ENCODE results near the gene PPIL1. TPM values are rescaled to one million over a fixed set of nuclear protein-coding genes. Genes with fewer than 3 reads are reported as not detected.

The PPIL1 gene
- total RNA-seq, result 47.3 TPM

DNA sequence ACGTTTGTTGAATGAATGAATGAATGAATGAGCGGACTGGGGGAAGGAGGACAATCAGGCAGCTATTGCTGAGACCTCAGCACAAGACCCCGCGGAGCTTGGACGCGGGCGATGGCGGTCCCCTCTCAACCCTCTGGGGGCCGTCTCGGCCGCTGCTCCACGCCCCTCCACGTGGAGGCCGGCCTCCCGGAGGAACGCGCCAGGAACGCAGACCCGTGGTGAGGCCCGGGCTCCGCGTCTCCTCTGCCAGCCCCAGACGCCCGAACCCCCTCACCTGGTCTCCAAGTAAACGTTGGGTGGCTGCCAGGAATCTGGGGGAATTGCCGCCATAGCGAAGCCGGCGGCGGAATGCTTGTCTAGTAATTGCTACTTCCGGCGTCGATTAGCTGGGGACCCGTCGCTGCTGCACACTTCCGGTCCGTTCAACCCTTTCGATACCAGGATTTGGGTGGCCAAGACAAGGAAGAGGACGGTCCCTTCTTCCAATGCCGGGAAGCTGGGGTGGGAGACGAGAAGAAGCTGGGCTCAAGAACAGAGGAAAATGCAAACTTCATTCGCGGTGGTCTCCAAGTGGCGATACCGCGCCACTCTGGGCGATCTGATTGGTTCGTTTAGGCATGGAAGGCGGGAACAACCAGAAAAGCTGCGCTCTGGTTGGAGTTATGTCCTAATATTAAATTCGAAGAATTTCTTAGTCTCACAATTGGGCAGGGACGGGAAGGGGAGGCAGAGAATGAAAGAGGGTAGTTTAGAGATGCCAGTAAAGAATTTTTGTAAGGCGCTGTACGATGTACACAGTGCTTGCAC is at the start of gene PPIL1:
Gene PPIL1 (minus strand): TSS at position 361 of the 807 bp plus-strand sequence. CDS start 31 bp downstream, at position 330.

DNA sequence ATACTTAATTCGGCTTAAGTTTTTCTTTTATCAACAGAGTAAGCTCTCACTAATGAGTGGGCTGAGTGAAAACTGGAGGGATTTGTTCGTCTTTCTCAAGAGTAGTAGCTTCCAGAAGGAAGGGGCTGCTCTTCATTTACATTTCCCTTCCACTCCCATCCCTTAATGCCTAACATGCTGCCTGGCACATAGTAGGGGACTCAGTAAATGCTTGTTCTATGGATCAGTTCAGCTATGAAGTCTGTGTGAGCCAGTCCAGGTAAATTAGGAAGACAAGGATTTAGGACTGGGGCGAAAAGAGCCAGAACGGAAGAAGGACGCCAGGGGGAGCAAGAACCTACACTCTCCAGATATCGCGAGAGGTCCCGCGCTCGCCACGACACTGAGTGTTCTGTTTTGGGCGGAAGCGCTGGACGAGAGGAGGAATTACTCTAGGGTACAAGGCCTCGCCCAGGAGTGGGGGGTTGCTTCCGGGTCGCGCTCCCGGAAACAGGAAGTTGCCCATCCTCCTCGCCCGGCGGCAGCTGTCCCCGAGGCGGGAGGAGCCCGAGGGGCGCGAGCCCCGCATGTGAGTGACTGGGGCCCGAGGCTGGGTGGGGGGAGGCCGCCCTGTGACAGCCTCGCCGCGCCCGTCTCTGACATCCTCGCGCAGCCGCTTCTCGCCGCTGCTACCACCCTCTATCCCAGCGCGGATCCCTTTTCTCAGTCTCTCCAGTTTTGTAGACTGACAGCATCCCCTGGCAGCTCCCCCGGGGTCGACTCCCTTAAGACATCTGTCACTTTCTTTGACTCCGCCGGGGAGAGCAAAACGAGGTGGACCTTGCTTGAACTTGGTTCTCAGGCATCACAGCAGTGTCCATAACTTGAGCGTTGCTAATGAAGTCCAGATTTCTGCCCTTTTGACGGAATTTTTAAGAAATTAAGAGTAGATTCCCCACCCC is 11.1 kb upstream of the PPIL1 start, which contains the start of gene C6orf89:
Gene C6orf89 (plus strand): TSS at position 492 of the 941 bp plus-strand sequence. CDS start 13,493 bp downstream, outside the sequence.

DNA sequence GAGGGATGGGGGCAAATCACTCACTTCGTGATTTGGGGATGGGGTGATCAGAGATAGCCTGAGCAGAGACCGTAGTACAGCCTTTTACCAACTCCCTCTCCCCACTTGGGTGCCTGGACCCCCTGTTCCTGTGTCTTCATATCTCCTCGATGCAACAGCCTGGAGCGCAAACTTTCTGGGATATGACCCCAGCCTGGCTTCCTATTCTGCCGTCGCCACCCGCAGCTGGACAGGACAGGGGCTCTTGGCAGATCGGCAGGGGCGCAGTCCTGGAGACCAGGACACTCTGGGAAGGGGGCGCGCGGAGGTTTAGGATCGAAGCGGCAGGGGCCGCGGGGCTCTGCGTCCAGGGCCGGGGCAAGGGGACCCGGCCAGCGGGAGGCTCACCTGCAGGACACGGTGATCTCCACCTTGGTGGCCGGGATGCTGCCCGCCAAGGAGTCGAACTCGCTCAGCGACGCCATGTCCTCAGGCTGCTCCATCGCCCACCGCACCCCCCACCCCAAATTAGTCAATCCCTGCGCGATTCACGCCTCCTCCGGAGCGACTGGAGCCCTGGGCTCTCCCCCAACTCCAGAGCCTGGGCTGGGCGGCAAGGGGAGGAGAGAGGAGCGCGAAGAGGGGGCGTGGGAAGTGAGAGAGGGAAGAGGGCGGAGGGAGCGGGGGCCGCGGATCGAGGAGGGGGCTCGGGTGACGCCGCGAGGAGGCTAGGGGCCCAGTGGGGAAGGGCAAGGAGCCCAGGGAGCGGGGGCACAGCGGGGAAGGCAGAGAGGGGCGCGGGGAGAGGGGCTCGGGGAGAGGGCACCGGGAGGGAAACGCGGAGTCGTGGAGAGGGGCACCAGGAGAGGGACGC is 35.5 kb downstream of the PPIL1 start, which contains the start of gene CPNE5:
Gene CPNE5 (minus strand): TSS at position 549 of the 853 bp plus-strand sequence. CDS start 67 bp downstream, at position 482.

Other genes with a start within 250 kb of the PPIL1 start
- 5.3 TPM for gene CDKN1A, start 196.1 kb downstream of the PPIL1 start, total RNA-seq
- not detected for gene RAB44, start 177.0 kb downstream of the PPIL1 start, total RNA-seq
- gene CPNE5, start 35.4 kb downstream of the PPIL1 start, total RNA-seq, result 36.0 TPM
- gene C6orf89, start 11.1 kb upstream of the PPIL1 start, total RNA-seq, result 38.3 TPM
- gene PI16, start 79.9 kb upstream of the PPIL1 start, total RNA-seq, result 1.2 TPM
- 201 TPM for gene MTCH1, start 111.4 kb upstream of the PPIL1 start, total RNA-seq
- 3.2 TPM for gene FGD2, start 130.9 kb upstream of the PPIL1 start, total RNA-seq

Measured in diencephalon (tissue), 1 donor.